Cardiac septum (tissue), 1 donor: ENCODE results near the gene UVSSA. TPM values are rescaled to one million over a fixed set of nuclear protein-coding genes. Genes with fewer than 3 reads are reported as not detected.
A peak's percentile ranks its signal among the peaks of the same experiment; 100 is the strongest.

Experiments used
- DNase-seq: peaks from one replicate; pipeline ENCODE4 v3.0.0-alpha.2; 2020; ENCODE audit warnings: low spot score
- intact Hi-C: fragments of 100-400 bp; cut with DNase I; formaldehyde crosslinking; loops from one replicate; pipeline ENCODE4 v1.14.0; 2022
- total RNA-seq: library from RNA; stranded (reverse); fragmentation: NEBNext Ultra II Directional; extraction: Animal tissue kit (Norgen Biotek cat#: 25700); gene quantifications from one replicate; pipeline ENCODE4 v1.2.1, GENCODE V29; 2021
- donor health status: DM: no; HTN: no; CAD: no.

The UVSSA gene
- total RNA-seq, 1 donor from 2014 or later = 10.4 TPM

DNA sequence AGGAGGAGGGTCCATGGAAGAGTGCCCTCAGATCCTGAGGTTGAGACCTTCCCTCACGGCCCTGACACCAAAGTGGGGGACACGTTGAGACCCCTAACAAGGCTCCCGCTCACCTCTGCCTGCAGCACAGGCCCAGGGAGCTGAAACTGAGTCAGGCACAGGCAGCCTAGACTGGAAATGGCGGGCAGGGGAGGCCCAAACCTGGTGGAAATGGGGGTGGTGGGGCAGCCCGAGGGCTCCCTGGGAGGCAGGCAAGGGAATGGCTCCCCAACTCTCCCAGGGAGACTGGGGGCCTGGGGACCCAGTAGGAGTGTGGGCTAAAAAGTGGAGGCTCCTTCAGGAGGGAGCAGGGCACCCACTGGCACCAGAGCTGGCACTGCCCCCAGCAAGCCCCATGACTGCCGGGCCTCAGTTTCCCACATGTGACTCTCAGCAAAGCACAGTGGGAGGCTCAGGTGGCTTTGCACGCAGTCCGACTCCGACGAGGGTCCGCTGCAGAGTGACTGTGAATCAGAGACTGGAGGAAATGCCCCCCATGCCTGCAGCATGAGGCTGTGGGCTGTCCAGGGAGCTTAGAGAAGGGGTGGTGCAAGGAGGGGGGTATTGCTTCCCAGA lies 53.3 kb downstream of the UVSSA start:
- DNase-seq = peak; percentile 55
- intact Hi-C loops = no loop called here

DNA sequence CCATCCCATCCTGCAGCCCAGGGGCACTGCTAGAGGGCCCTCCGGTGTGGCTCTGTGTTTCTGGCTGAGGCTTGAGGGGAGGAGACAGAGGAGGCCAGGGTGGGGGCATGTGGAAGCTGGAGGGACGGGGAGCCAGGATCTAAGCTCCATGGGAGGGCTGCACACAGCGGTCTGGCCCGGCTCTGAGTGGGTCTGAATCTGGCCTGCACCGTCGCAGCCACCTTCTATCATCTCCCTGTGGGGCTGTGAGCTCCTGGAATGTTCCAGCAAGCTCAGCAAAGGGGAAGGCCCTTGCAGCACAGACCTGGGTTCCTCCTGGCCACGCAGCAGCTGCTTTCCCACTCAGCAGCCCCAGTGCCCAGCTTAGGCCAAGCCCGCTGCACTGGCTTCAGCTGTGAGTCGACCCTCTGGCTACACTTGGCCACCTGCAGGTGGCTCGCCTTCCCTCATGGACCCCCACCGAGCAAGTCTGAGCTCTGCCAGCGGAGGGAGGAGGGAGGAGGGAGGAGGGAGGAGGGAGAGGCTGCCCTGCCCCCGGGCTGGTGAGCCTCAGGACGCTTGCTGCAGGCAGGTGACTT lies 53.9 kb downstream of the UVSSA start:
- intact Hi-C loops = no loop called here
- DNase-seq = peak; percentile 71

DNA sequence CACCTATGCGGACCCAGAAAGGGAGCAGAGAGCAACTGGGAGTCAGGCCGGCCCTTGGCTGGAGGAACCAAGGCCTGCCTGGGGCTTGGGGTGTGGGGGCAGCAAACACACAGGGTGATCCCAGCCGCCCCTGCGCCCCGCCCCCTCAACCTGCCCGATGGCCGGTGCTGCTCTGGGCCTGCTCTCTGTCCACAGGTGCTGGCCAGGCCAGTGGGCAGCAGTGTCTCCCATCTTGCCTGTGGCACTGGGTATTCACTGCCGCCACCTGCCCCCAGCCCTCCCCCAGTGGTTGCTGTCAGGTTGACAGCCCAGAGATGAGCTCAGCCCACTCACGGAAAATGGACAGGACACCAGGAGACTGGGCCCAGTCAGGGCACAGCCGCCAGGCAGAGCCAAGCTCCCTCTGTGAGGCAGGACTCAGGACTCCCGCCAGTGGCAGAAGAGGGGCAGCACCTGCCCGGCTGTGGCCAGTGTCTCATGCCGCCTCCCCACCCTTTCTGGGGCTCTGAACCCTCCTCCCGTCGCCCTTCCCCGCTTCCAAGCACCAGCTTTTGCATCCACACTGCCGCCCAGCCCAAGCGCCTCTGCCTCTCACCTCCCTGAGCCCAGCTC lies 54.5 kb downstream of the UVSSA start:
- DNase-seq = peak; percentile 58
- intact Hi-C loops = no loop called here

DNA sequence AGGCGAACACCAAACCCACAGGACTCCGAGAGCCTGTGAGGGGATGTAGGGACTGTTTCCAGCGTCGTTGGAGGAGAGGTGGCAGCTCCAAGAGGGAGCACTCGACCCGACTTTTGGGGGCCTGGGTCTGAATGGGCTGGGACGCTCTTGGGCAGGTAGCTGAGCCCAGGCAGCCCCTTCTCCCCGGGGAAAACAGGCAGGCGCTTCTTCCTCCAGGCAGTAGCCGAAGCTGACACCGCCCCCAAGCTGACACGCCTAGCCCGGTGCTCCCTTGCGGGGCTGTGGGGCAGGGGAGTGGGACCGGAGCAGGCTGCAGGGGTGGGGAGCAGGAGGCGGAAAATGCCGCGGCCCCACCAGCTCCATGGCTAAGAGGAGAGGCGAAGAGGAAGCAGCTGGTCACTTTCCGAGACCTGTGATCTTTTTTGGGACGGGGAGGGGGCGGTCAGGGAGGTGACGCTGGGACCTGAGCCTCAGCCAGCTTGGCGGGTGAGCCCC lies 55.1 kb downstream of the UVSSA start:
- intact Hi-C loops = no loop called here

DNA sequence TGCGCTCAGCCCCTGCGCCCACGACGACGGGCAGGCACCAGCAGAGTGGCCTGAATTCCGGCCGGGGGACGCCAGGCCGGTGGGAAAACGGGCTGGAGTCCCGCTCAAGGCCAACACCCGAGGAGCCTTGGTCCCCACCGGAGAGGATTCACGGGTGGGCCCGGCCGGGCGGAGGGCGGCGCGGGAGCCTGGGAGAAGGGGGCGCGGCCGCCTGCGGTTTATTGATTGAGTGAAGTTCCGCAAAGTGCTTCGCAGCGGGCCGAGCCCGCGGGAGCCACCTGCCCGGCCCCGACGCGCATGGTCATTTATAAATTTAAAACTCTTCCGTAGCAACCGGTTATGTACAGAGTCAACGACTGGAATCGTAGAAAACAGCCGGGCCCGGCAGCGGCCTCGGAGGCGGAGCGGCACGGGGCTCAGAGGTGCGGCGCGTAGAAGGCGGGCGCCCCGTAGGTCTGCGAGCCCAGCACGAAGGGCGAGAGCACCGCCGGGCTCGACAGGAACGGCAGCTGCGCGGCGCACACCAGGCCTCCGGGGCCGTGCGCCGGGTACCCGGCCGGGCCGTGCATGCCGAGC lies 55.6 kb downstream of the UVSSA start:
- DNase-seq = peak; percentile 68
- intact Hi-C loops = no loop called here

More for the DNA sequence above, 55.1 kb downstream of the UVSSA start:
- peak; percentile 49 for DNase-seq

DNA sequence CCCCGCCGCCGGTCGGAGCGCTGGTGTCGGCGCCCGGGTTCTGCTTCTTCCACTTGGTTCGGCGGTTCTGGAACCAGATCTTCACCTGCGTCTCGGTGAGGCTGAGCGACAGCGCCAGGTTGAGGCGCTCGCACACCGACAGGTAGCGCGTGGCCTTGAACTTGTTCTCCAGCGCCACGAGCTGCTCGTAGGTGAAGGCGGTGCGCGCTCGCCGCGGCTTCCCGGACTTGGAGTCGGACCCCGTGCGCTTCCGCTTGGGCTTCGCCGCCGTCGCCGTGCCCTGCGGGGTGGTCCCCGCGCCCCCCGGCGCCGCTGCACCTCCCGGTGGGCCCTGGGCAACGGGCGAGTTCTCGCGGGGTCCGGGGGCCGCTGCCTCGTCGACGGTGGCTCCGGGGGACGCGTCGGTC lies 56.2 kb downstream of the UVSSA start:
- no peak for DNase-seq
- intact Hi-C loops = no loop called here

DNA sequence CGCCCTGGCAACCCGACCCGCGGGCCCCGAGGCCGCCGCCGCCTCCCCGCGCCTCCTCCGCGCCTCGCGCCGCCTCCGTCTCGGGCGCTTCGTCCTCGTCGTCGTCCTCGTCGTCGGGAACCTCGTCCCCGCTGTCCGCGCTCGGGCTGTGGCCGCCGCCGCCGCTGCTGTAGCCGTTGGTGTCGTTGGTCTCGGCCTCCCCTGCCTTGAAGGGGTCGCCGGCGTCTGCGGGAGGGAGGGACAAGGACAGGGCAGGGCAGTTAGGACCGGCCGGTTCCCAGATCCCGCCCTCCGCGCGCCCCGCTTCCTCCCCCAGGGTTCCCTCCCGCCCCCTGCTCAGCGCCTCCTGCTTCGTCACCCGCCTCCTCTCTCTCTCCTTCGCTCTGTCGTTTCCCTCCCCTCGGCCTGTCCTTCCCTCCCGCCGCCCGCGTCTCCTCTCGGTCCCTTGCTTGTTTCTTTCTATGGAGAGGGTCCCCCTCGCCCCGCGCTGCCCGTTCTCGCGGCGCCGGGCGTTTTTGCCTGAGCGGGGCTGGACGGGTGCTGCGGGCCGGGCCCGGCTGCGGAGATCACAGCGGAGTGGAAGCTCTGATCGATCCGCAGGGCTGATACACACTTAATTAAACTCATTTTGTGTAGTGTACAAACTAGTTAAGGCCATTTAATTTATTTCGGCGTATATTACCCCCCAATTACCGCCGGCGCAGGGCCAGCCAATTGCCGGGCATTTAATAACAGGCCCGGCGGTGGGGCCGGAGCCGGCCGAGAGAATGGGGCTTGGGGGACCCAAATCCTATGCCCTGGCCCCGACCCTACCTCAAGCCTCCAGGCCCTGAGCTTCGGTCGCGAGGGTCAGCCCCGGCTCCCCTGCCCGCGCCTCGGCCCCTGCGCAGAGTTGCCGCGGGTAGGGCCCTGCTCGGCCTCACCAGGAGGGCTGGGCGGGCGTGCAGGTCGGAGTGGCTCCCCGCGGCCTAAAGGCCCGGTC lies 56.9 kb downstream of the UVSSA start:
- peak; percentile 66 for DNase-seq
- intact Hi-C loops = no loop called here

DNA sequence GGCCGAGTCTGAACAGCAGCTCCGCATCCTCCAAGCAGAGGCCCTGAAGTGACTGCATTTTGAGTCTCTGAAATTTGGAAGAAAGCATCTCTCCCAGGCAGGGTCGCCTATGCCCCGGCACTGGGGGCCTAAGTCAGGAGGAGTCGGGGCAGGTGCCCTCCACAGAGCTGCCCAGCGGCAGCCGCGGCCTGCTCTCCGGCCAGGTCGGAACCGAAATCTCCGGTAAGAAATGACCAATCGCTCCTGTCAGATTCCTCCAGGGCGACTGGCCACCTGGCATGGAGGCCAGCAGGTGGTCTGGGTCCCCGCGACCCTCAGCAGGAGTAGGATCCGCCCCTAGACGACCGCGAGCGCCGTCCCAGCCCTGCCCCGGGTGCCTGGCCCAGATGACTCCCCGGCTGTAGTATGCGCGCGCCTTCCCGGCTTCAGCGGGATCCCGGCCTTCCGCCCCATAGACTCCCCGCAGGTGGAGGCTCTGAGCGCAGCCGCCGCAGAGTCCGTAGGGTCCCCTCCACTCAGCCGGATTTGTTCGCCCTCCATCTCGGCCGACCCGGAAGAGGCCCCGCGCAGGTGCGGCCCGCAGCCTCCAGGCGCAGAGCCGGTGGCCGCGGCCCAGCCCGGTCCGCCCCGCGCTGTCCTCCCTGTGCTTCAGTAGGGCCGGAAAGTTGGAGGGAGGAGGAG lies 57.7 kb downstream of the UVSSA start:
- peak; percentile 60 for DNase-seq

DNA sequence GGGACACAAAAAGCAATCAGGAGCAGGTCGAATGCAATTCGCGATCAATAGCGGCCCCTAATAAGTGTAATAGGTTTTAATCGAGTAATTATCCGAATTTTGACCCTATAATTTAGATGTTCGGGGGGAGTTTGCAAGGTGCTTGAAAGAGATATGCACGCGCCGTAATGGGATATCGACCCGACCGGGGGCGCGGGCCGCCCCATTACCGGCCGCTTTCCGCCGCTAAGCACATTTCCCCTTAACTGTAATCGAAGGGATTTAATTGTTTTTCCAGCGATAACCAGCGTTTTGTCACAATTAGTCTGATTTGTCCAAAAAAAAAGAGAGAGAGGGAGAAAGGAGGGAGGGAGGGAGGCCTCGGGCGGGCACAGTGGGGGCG lies 58.2 kb downstream of the UVSSA start:
- intact Hi-C loops = no loop called here
- no peak for DNase-seq

More for the DNA sequence above, 57.7 kb downstream of the UVSSA start:
- intact Hi-C loops = no loop called here

DNA sequence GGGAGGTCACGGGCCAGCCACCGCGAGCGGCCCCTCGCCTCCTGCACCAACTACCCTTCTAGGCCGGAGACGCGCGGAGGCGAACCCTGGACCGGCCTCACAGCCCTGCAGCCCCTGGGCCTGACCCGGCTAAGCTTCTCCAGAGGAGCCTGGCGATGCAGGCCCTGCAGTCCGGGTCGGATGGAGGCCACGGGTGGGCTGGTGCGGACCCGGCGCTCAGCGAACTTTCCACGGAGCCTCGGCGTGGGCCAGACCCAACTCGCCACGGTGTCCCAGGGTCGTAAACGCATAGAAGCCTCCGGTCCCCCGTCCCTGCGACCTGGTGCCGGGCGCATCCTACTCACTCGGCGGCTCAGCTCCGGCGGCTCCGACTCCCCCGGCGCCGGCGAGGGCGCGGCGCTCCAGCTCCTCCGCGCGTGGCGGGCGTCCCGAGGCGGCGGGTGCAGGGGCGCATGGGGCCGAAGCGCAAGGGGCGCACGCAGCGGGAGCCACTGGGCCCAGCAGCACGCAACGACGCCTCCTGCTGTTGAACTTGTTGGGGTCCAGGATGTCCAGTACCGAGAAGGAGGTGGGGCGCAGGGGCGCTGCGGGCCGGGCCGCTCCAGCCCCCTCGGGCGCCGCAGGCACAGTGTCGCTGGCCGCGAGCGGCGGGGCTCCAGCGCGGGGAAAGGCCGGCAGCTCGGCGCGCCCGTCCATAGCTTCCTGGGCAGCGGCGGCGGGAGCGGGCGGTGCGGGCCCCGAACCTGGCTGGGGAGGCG lies 58.8 kb downstream of the UVSSA start:
- peak; percentile 57 for DNase-seq
- intact Hi-C loops = no loop called here

DNA sequence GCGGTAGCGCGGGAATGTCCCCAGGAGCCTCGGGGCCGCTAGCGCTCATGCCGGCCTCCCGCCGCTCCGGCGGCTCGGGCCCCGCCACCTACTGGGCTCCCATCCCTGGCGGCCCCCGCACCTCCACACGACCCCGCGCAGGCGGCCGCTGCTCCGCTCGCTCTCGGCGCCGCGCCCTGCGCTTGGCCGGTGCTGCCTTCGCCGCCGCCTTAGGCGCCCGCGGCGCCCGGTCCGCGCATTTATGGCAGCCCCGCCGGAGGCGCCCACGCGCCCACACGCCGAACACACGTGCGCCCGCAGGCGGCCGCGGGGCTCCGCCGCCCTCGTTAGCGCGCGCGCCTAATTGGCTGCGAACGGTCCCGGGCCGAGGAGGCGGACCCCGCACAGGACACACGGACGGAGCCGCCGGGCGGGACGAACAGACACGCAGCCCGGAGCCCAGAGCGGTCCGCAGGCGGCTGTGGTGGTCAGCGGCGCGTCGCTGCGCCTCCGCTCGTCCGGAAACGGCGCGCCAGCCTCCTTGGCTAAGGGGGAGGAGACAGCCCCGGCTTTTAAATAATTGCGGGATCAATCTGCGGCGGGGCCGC lies 59.5 kb downstream of the UVSSA start, which contains the start of gene NKX1-1:
NKX1-1 (minus strand) TSS at position 49 of the 587 bp plus-strand sequence; CDS start at position 49, 0 bp downstream.
- peak; percentile 51 for DNase-seq
- intact Hi-C loops = no loop called here

DNA sequence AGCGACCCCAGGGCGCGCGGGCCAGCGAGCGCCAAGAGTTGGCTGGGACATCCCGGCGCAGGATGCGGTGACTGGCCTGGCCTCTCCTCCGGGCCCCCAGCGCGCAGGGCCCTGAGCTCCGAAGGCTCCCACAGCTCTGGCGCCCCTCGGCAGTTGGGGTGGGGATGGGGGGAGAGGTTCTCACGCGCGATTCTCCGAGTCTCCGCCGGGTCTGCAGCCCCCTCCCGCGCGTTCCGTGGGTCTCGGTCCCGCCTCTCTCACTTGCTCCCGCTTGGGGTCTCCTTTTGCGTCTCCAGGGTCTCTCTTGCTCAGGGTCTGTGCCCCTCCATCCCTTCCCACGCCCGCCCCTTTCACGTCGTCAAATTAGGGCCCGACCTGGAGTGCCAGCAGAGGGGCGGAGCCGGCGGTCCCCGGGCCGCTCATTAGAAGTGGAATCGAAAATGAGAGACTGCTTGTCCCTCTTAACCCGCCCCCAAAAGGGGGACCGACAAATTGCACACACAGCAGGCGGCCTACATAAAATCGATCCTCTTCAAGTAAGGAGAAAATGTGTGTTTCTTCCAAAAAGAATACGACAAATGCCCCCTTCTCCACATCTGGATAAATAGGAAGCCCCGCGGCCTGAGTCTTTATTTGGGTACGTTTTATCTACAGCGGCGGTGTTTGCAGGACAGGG lies 60.1 kb downstream of the UVSSA start:
- DNase-seq = peak; percentile 33
- intact Hi-C loops = no loop called here

DNA sequence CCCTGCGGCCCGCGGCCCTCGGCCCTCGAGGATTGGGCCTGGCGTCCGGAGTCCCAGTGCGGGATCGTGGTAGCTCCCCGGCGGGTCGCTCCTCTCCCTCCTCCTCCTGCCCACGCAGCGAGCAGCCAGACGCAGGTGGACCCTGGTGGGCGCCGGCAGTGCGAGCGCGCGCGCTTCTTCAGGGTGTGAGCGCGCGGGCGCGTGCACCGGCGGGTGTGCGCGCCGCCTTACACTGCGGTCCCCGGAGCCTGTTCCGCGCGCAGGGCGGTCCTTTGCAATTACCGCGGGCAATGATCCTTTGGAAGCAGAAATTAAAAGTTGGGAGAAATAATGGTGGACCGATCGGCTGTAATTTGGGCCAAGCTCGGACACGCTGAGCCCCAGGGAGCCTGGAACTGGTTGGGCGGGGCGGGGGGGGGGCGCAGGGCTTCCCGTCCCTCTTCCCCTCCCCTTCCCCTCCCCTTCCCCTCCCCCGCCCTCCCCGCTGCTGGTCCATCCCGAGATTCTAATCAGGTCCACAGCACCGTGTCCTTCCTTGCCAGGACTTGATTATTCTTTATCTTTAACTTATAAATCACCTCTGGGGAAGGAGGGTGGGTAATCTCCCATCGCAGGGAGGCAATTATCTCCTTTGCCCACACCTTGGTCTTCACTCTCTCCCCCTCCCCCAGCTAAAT lies 60.8 kb downstream of the UVSSA start:
- no peak for DNase-seq
- intact Hi-C loops = no loop called here

DNA sequence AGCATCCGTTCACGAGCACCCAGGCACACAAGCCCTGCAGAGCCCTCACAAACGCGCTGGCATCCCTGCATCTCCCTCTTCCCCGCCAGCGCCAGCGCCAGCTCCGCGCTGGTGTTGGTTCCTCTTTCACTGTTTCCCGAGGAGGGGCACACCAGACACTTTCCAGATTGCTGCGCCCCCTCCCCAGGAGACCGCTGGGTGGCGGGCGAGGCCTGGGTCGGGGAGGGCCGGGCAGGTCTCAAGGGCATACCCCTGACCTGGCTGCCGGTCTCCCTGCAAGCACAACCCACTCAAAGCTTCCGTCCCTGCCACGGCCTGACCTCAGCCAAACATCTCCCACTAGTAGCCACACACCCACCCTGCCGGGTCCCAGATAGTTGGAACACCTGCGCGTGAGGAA lies 61.4 kb downstream of the UVSSA start:
- intact Hi-C loops = no loop called here
- peak; percentile 59 for DNase-seq

DNA sequence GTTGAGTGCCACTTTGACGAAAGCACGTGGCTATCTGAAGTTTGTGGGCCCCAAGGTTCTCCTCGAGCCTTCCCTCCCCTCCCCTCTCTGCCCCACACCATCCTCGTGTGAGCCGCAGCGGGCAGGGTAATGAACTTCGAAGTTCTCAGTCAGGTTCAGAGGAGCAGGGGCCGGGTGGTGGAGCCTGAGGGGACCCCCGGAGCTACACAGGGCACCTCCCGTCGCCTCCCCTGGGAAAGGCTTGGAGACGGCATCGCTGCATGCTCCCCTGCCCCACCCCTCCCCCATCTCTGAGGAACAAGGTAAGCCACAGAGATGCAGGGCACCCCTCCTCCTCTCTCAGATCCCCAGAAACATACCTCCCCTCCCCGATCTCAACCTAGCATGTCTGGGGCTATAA lies 62.1 kb downstream of the UVSSA start:
- DNase-seq = peak; percentile 74

DNA sequence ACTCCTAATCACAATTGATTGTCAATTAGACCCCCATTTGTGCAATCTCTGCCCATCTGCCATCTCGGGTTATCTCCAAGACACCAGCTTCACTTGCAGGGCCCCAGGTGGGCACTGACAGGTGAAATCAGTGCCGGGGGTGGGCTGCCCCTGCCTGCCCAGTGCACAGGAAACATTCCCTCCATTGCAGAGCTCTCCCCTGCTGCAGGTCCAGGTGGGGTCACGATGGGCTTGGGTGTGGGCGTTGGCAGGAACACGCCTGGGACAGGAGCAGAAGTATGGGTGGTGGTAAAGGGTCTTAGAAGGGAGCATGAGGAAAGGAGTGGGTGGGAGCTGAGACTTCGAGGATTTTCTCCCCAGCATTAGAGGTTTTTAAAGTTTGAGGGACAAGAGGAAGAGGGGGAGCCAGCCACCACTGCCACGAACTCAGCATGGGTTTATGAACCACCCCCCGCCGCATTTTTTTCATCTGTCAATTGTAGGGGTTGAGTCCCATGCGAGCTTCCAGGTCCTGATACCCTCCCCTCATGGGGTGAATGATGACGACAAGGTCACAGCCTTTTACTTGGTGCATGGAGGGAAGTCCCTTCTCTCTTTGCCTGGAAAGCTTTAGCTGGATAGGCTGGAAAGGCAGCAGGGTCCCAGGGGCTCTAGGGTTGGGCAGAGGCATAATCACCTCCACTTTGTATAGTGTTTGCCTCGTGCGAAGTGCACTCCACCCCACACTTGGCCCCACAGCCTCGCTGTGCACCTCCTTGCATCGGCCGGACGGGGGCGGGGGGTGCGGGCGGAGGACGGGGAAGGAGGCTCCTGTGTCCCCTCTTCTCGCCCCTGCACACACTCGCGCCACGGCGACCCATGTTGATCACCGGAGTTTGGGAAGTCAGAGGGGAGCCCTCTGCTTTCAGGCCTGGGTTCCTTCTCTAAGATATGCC lies 62.8 kb downstream of the UVSSA start:
- peak; percentile 49 for DNase-seq
- intact Hi-C loops = no loop called here

More for the DNA sequence above, 62.1 kb downstream of the UVSSA start:
- intact Hi-C loops = no loop called here
